ENCODE measurements around the gene MRPS5.

GRCh38 chr2:95053543-95053942, 68.1 kb downstream of the MRPS5 start:
- TF ChIP-seq POLR2AphosphoS5 (IDR thresholded peaks at IDR 0.05; ENCODE audit: low read depth, low read length): no peak
- no peak for TF ChIP-seq POLR2A (IDR thresholded peaks at IDR 0.05; ENCODE audit: low read depth, low read length)
- TF ChIP-seq PAX5 (IDR thresholded peaks at IDR 0.05; ENCODE audit: insufficient read depth, low read length, severe bottlenecking): no peak
- TF ChIP-seq POU2F2 (IDR thresholded peaks at IDR 0.05; ENCODE audit: low read depth, low read length): no peak
- TF ChIP-seq TAF1 (IDR thresholded peaks at IDR 0.05; ENCODE audit: low read depth, low read length): no peak
- no peak for TF ChIP-seq SPI1 (IDR thresholded peaks at IDR 0.05; ENCODE audit: low read depth, low read length)

Data from GM12891 (cell line).